GM19467 (cell line): ENCODE results near the gene WASL.

Experiments
- ATAC-seq: cut with Tn5 transposase; IDR thresholded peaks from one replicate; pipeline ENCODE4 v1.9.1; 2021; ENCODE audit warnings: mild to moderate bottlenecking, moderate library complexity; ENCODE audit not compliant: unreplicated experiment

Gene WASL

GRCh38 chr7:123770378-123770777 is 21.6 kb upstream of the WASL start:
- ATAC-seq, result peak; percentile 60

- no peak for ATAC-seq
Measured at GRCh38 chr7:123769371-123769770, 20.6 kb upstream of the WASL start.

- ATAC-seq, result no peak
Measured at GRCh38 chr7:123768493-123768892, 19.7 kb upstream of the WASL start.

GRCh38 chr7:123763191-123763661 is 14.4 kb upstream of the WASL start:
- no peak for ATAC-seq

GRCh38 chr7:123761729-123762128 is 12.9 kb upstream of the WASL start:
- no peak for ATAC-seq

- ATAC-seq, result no peak
Measured at GRCh38 chr7:123757095-123757494, 8.3 kb upstream of the WASL start.

- ATAC-seq, result no peak
Measured at GRCh38 chr7:123755338-123755737, 6.5 kb upstream of the WASL start.

- no peak for ATAC-seq
Measured at GRCh38 chr7:123754271-123754871, 5.6 kb upstream of the WASL start.

GRCh38 chr7:123752534-123752933 is 3.7 kb upstream of the WASL start:
- no peak for ATAC-seq

- no peak for ATAC-seq
Measured at GRCh38 chr7:123751821-123752220, 3.0 kb upstream of the WASL start.

GRCh38 chr7:123750389-123751230 is 1.8 kb upstream of the WASL start:
- ATAC-seq, result no peak

- peak; percentile 14 for ATAC-seq
Measured at GRCh38 chr7:123749537-123749857, 694 bp upstream of the WASL start.

GRCh38 chr7:123748171-123748733 is 551 bp downstream of the WASL start:
- ATAC-seq, result peak; percentile 17

GRCh38 chr7:123747620-123748141 is 1.1 kb downstream of the WASL start:
- no peak for ATAC-seq

GRCh38 chr7:123746931-123747488 is 1.8 kb downstream of the WASL start:
- ATAC-seq, result no peak

GRCh38 chr7:123746055-123746454 is 2.7 kb downstream of the WASL start:
- no peak for ATAC-seq

GRCh38 chr7:123745437-123745836 is 3.4 kb downstream of the WASL start:
- no peak for ATAC-seq

- ATAC-seq, result no peak
Measured at GRCh38 chr7:123744416-123744815, 4.4 kb downstream of the WASL start.

GRCh38 chr7:123741940-123742339 is 6.9 kb downstream of the WASL start:
- no peak for ATAC-seq

- ATAC-seq, result no peak
Measured at GRCh38 chr7:123738808-123739207, 10.0 kb downstream of the WASL start.

- no peak for ATAC-seq
Measured at GRCh38 chr7:123738356-123738755, 10.4 kb downstream of the WASL start.
